T-helper 2 cell (primary cell): ENCODE results near the gene MRPS22.
"Not testable (repeated sequence)": the region's sequence is repeated elsewhere in the genome, so short reads cannot be mapped to it uniquely, and the experiment has no call there.

Experiments used
- DNase-seq, 5 experiments: peaks; one replicate each; pipeline versions ENCODE4 v3.0.0 to v3.0.0-alpha.2; 2012 to 2022

The MRPS22 gene

GRCh38 chr3:139401155-139401554, 57.3 kb downstream of the MRPS22 start:
- not testable (repeated sequence) for DNase-seq
